H9 (cell line): ENCODE results near the gene ELAVL4. TPM values are rescaled to one million over a fixed set of nuclear protein-coding genes. Genes with fewer than 3 reads are reported as not detected.

Experiments used
- DNase-seq: peaks from one replicate; pipeline ENCODE4 v3.0.0-alpha.2; 2017
- H2AFZ ChIP-seq: one replicate; pipeline ENCODE4 v1.6.1; 2013; ENCODE audit warnings: mild to moderate bottlenecking, low read length, control low read depth, moderate library complexity
- H2AK5ac ChIP-seq: 2 replicates; pipeline ENCODE4 v1.6.1; 2013; ENCODE audit warnings: low read length, control low read depth, mixed read lengths; ENCODE audit not compliant: insufficient read length
- H2BK120ac ChIP-seq: one replicate; pipeline ENCODE4 v1.6.1; 2013; ENCODE audit warnings: low read depth, mild to moderate bottlenecking, low read length, control low read depth, inconsistent platforms; ENCODE audit not compliant: poor library complexity, severe bottlenecking
- H2BK12ac ChIP-seq: 2 replicates; pipeline ENCODE4 v1.6.1; 2013; ENCODE audit warnings: low read length, control low read depth, mixed read lengths, low read depth; ENCODE audit not compliant: insufficient read length
- H2BK15ac ChIP-seq: 2 replicates; pipeline ENCODE4 v1.6.1; 2013; ENCODE audit warnings: low read depth, low read length, control low read depth
- H2BK20ac ChIP-seq: one replicate; pipeline ENCODE4 v1.6.1; 2013; ENCODE audit warnings: low read depth, mild to moderate bottlenecking, low read length, control low read depth, inconsistent platforms; ENCODE audit not compliant: poor library complexity, severe bottlenecking
- H2BK5ac ChIP-seq: 2 replicates; pipeline ENCODE4 v1.6.1; 2013; ENCODE audit warnings: low read length, control low read depth, mixed read lengths; ENCODE audit not compliant: insufficient read length
- H3K14ac ChIP-seq: 2 replicates; pipeline ENCODE4 v1.6.1; 2013; ENCODE audit warnings: low read length, control low read depth; ENCODE audit not compliant: insufficient read depth
- H3K18ac ChIP-seq: 2 replicates; pipeline ENCODE4 v1.6.1; 2013; ENCODE audit warnings: low read depth, mild to moderate bottlenecking, mixed read lengths, low read length, control low read depth; ENCODE audit not compliant: insufficient read length
- H3K23ac ChIP-seq: 2 replicates; pipeline ENCODE4 v1.6.1; 2013; ENCODE audit warnings: low read length, control low read depth, mixed read lengths, low read depth; ENCODE audit not compliant: insufficient read length
- H3K23me2 ChIP-seq: 2 replicates; pipeline ENCODE4 v1.6.1; 2013; ENCODE audit warnings: low read depth, mild to moderate bottlenecking, mixed read lengths, low read length, control low read depth; ENCODE audit not compliant: insufficient read length, poor library complexity, severe bottlenecking
- H3K27ac ChIP-seq: 2 replicates; pipeline ENCODE4 v1.5.1; 2013; ENCODE audit warnings: low read length, control low read depth, mixed read lengths, low read depth; ENCODE audit not compliant: insufficient read length
- H3K27me3 ChIP-seq: 2 replicates; pipeline ENCODE4 v1.6.1; 2013; ENCODE audit warnings: low read length, control low read depth, inconsistent platforms; ENCODE audit not compliant: insufficient read depth
- H3K4ac ChIP-seq: 2 replicates; pipeline ENCODE4 v1.6.1; 2013; ENCODE audit warnings: low read depth, mild to moderate bottlenecking, control low read depth, inconsistent platforms, low read length, moderate library complexity
- H3K4me1 ChIP-seq: 2 replicates; pipeline ENCODE4 v1.6.1; 2013; ENCODE audit warnings: low read length, control low read depth, inconsistent platforms; ENCODE audit not compliant: insufficient read depth
- H3K4me2 ChIP-seq: 2 replicates; pipeline ENCODE4 v1.6.1; 2013; ENCODE audit warnings: low read length, control low read depth, mixed read lengths; ENCODE audit not compliant: insufficient read length, insufficient read depth
- H3K56ac ChIP-seq: 2 replicates; pipeline ENCODE4 v1.6.1; 2013; ENCODE audit warnings: low read depth, mild to moderate bottlenecking, mixed read lengths, low read length, control low read depth; ENCODE audit not compliant: insufficient read length
- H3K79me1 ChIP-seq: 2 replicates; pipeline ENCODE4 v1.6.1; 2013; ENCODE audit warnings: low read depth, mild to moderate bottlenecking, moderate library complexity, low read length, control low read depth, inconsistent platforms; ENCODE audit not compliant: insufficient read depth, poor library complexity, severe bottlenecking
- H3K79me2 ChIP-seq: 2 replicates; pipeline ENCODE4 v1.6.1; 2013; ENCODE audit warnings: low read length, control low read depth, inconsistent platforms; ENCODE audit not compliant: insufficient read depth
- H3K9ac ChIP-seq: 2 replicates; pipeline ENCODE4 v1.6.1; 2013; ENCODE audit warnings: low read length, control low read depth, mixed read lengths; ENCODE audit not compliant: insufficient read length; ENCODE audit errors: extremely low read depth
- H3K9me3 ChIP-seq: one replicate; pipeline ENCODE4 v1.6.1; 2013; ENCODE audit warnings: low read depth, low read length, inconsistent platforms; ENCODE audit not compliant: control insufficient read depth
- H3T11ph ChIP-seq: one replicate; pipeline ENCODE4 v1.6.1; 2013; ENCODE audit warnings: mild to moderate bottlenecking, low read length, control low read depth, inconsistent platforms
- H4K20me1 ChIP-seq: one replicate; pipeline ENCODE4 v1.6.1; 2013; ENCODE audit not compliant: control insufficient read depth, insufficient read length, insufficient read depth
- H4K5ac ChIP-seq: 2 replicates; pipeline ENCODE4 v1.6.1; 2013; ENCODE audit warnings: low read depth, mild to moderate bottlenecking, mixed read lengths, low read length, control low read depth; ENCODE audit not compliant: insufficient read length
- H4K8ac ChIP-seq: replicated peaks from 2 replicates; pipeline ENCODE4 v1.6.1; 2013; ENCODE audit warnings: low read length, control low read depth, mixed read lengths, low read depth; ENCODE audit not compliant: insufficient read length
- H4K91ac ChIP-seq: 2 replicates; pipeline ENCODE4 v1.6.1; 2013; ENCODE audit warnings: low read depth, mild to moderate bottlenecking, moderate library complexity, mixed read lengths, low read length, control low read depth; ENCODE audit not compliant: insufficient read length
- H3K27ac Mint-ChIP-seq, 3 experiments: 2 replicates in 2 of 3; 3 replicates in 1 of 3; pipeline ENCODE4 v1.8.0; 2020 to 2021; ENCODE audit warnings: mixed read lengths in 3 of 3, mild to moderate bottlenecking in 1 of 3, moderate library complexity in 1 of 3
- H3K27me3 Mint-ChIP-seq: 2 replicates; pipeline ENCODE4 v1.8.0; 2021; ENCODE audit warnings: low read depth, mild to moderate bottlenecking, moderate library complexity, mixed read lengths
- H3K36me3 Mint-ChIP-seq, 3 experiments: 2 replicates in 2 of 3; 3 replicates in 1 of 3; pipeline ENCODE4 v1.8.0; 2020 to 2021; ENCODE audit warnings: low read depth in 3 of 3, mixed read lengths in 3 of 3; ENCODE audit not compliant: insufficient read depth in 1 of 3
- H3K4me1 Mint-ChIP-seq, 2 experiments: 2 replicates each; pipeline ENCODE4 v1.8.0; 2020; ENCODE audit warnings: mixed read lengths in 2 of 2
- H3K4me3 Mint-ChIP-seq, 2 experiments: 2 replicates in 1 of 2; 3 replicates in 1 of 2; pipeline ENCODE4 v1.8.0; 2020 to 2021; ENCODE audit warnings: mild to moderate bottlenecking in 2 of 2, mixed read lengths in 2 of 2, moderate library complexity in 1 of 2
- H3K9me3 Mint-ChIP-seq, 2 experiments: 2 replicates in 1 of 2; 3 replicates in 1 of 2; pipeline ENCODE4 v1.8.0; 2020; ENCODE audit warnings: mild to moderate bottlenecking in 2 of 2, mixed read lengths in 2 of 2, moderate library complexity in 1 of 2
- WGBS: extraction: QIAGEN DNeasy Blood & Tissue Kit; methylation state at CpG from one replicate; pipeline ENCODE4 v1.1.7; 2013; ENCODE audit warnings: missing lambda C conversion rate, low lambda C conversion rate, mixed read lengths; ENCODE audit not compliant: insufficient read length; ENCODE audit errors: extremely low coverage; 5-methylcytosine and 5-hydroxymethylcytosine counted together
- total RNA-seq: library from RNA; stranded (reverse); gene quantifications from 2 replicates; pipeline ENCODE4 v1.2.1, GENCODE V29; 2021
- TF ChIP-seq, protein P1 (sequence below): fragments of 200-600 bp; sonication (generic); conservative IDR thresholded peaks from 3 replicates; pipeline ENCODE4 v1.8.0; 2021; ENCODE audit warnings: antibody characterized with exemption, mild to moderate bottlenecking

Gene ELAVL4
- total RNA-seq, 1 experiment from 2014 or later, result not detected

DNA sequence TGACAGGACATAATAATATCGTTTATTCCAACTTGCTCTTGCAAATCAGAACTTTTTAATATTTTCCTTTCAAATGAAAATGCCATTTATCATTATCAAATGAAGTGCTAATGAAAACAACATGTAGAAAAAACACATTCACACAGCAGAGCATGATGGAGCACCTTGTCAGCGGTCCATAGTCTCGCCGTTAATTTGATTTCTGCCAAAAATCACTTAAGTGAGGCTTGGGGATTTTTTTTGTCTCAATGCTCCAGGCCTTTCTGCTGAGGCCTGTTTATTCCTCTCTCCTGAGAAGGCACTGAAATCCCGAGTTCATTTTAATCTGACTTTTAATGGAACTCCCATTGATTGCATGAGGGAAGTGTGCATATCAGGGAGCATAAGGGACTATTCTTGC lies 122.5 kb downstream of the ELAVL4 start:
- no CpG with 5 or more reads among the region's 5 CpGs for WGBS
- Mint-ChIP-seq H3K27me3 (peaks cover 3% of the 10 kb centered on the region; the same call in 1 of the 2 replicates), H3K9me3 (peaks cover 34 to 81% of the 10 kb centered on the region in 2 experiments), H3K4me1 (no peaks in the 10 kb centered on the region), H3K27ac (no peak overlapping the region), H3K36me3 (peaks cover 0 to 32% (median 9%) of the 10 kb centered on the region in 3 experiments; a peak in 4 of 7 replicates), H3K4me3 (no peak overlapping the region)
- Histone ChIP-seq H3K4me1 (no peaks in the 10 kb centered on the region), H2BK12ac (no peak overlapping the region), H3K23me2 (no peaks in the 10 kb centered on the region), H3K56ac (no peak overlapping the region), H3K18ac (no peak overlapping the region), H3K4me2 (no peak overlapping the region), H2AFZ (no peak overlapping the region), H2AK5ac (no peak overlapping the region), H3K14ac (no peak overlapping the region), H2BK5ac (no peak overlapping the region), H3K9ac (no peak overlapping the region), H3T11ph (no peak overlapping the region), H4K20me1 (no peaks in the 10 kb centered on the region), H3K79me2 (no peaks in the 10 kb centered on the region), H4K91ac (no peak overlapping the region), H3K4ac (no peak overlapping the region), H4K8ac (no peak overlapping the region), H2BK15ac (no peak overlapping the region), H4K5ac (no peak overlapping the region), H3K79me1 (no peaks in the 10 kb centered on the region), H3K27me3 (no peaks in the 10 kb centered on the region), H3K9me3 (peaks cover 10% of the 10 kb centered on the region), H2BK20ac (no peak overlapping the region), H2BK120ac (no peak overlapping the region), H3K27ac (no peak overlapping the region), H3K23ac (no peak overlapping the region)
- no peak for DNase-seq
- TF ChIP-seq, protein P1, sequence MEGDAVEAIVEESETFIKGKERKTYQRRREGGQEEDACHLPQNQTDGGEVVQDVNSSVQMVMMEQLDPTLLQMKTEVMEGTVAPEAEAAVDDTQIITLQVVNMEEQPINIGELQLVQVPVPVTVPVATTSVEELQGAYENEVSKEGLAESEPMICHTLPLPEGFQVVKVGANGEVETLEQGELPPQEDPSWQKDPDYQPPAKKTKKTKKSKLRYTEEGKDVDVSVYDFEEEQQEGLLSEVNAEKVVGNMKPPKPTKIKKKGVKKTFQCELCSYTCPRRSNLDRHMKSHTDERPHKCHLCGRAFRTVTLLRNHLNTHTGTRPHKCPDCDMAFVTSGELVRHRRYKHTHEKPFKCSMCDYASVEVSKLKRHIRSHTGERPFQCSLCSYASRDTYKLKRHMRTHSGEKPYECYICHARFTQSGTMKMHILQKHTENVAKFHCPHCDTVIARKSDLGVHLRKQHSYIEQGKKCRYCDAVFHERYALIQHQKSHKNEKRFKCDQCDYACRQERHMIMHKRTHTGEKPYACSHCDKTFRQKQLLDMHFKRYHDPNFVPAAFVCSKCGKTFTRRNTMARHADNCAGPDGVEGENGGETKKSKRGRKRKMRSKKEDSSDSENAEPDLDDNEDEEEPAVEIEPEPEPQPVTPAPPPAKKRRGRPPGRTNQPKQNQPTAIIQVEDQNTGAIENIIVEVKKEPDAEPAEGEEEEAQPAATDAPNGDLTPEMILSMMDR, result no peak
